HepG2 (cell line): ENCODE data around the gene BAZ2A. TPM values are rescaled to one million over a fixed set of nuclear protein-coding genes. Genes with fewer than 3 reads are reported as not detected.

Experiments
- ATAC-seq: fragments of 200-7000 bp; cut with Tn5 transposase; 3 replicates; pipeline ENCODE4 v1.9.1; 2020; ENCODE audit warnings: mild to moderate bottlenecking, moderate library complexity
- BruUV-seq: library from RNA; stranded (reverse); fragments of 400-500 nt; replicated peaks from 2 replicates; lab custom pipeline; 2021; lab: Mats Ljungman, UMichigan
- CTCF ChIA-PET: fragments of 300-600 bp; formaldehyde crosslinking; extraction: SDS; loops from one replicate; lab custom pipeline; 2021; ENCODE audit warnings: low total read pairs, inconsistent platforms, low intra/inter-chr PET ratio; lab: Yijun Ruan, JAX
- POLR2A ChIA-PET: fragments of 350-600 bp; sonication (Branson Sonifier 250); formaldehyde crosslinking; loops from one replicate; lab custom pipeline; 2020; ENCODE audit warnings: antibody characterized with exemption, inconsistent platforms; lab: Yijun Ruan, JAX
- DNase-seq: peaks from one replicate; pipeline ENCODE4 v3.0.0-alpha.2; 2015; ENCODE audit warnings: low spot score
- FAIRE-seq: peaks from 3 replicates; lab custom pipeline; 2011; peaks lifted over from hg19 to GRCh38; lab: Jason Lieb, UNC
- H2AFZ ChIP-seq: one replicate; pipeline ENCODE4 v1.6.1; 2011; ENCODE audit warnings: low read length, inconsistent platforms
- H3K27ac ChIP-seq: fragments of 300-600 bp; 3 replicates; pipeline ENCODE4 v1.8.0; 2011; ENCODE audit warnings: mixed run types, mild to moderate bottlenecking, mixed read lengths, low read length, inconsistent platforms; ENCODE audit not compliant: insufficient read depth; ENCODE audit errors: extremely low read length
- H3K27me3 ChIP-seq, 2 experiments: fragments of 200-600 bp in 1 of 2; 2 replicates in 1 of 2; 3 replicates in 1 of 2; pipeline versions ENCODE4 v1.6.0 to v1.8.0; 2011; ENCODE audit warnings: low read length in 2 of 2, mild to moderate bottlenecking in 2 of 2, moderate library complexity in 2 of 2, inconsistent platforms in 1 of 2; ENCODE audit not compliant: insufficient read depth in 2 of 2, control insufficient read depth in 1 of 2
- H3K36me3 ChIP-seq, 2 experiments: fragments of 200-600 bp in 1 of 2; replicated peaks in 1 of 2; 2 replicates in 1 of 2; 3 replicates in 1 of 2; pipeline versions ENCODE4 v1.5.1 to v1.8.0; 2011; ENCODE audit warnings: low read length in 2 of 2, inconsistent platforms in 1 of 2; ENCODE audit not compliant: insufficient read depth in 2 of 2, control insufficient read depth in 1 of 2
- H3K4me1 ChIP-seq: 2 replicates; pipeline ENCODE4 v1.5.1; 2012; ENCODE audit warnings: low read length, inconsistent platforms; ENCODE audit not compliant: insufficient read depth
- H3K4me2 ChIP-seq: 2 replicates; pipeline ENCODE4 v1.6.0; 2011; ENCODE audit warnings: low read depth, low read length, inconsistent platforms
- H3K4me3 ChIP-seq, 3 experiments: fragments of 200-600 bp in 1 of 3; sonication (generic), shearing (Covaris generic) in 1 of 3; replicated peaks in 1 of 3; 2 replicates each; pipeline ENCODE4 v1.5.1; 2011 to 2016; ENCODE audit warnings: low read length in 3 of 3, inconsistent platforms in 2 of 3, low read depth in 2 of 3, mild to moderate bottlenecking in 2 of 3, control low read depth in 1 of 3, mixed read lengths in 1 of 3; ENCODE audit not compliant: insufficient read depth in 1 of 3
- H3K79me2 ChIP-seq: one replicate; pipeline ENCODE4 v1.6.1; 2011; ENCODE audit warnings: low read length, inconsistent platforms; ENCODE audit not compliant: insufficient read depth
- H3K9ac ChIP-seq: 2 replicates; pipeline ENCODE4 v1.6.0; 2011; ENCODE audit warnings: mild to moderate bottlenecking, low read depth, low read length, inconsistent platforms; ENCODE audit not compliant: insufficient read depth
- H3K9me3 ChIP-seq: 2 replicates; pipeline ENCODE4 v1.5.1; 2012; ENCODE audit warnings: mild to moderate bottlenecking, low read length
- H4K20me1 ChIP-seq: 2 replicates; pipeline ENCODE4 v1.6.0; 2011; ENCODE audit warnings: inconsistent platforms, mild to moderate bottlenecking, low read length, moderate library complexity; ENCODE audit not compliant: insufficient read depth
- IKZF4 ChIP-seq: sonication (generic); formaldehyde crosslinking; IDR thresholded peaks from 2 replicates; pipeline ENCODE4 v1.5.1; 2020; ENCODE audit warnings: borderline replicate concordance, mild to moderate bottlenecking, low read depth, missing genetic modification reagents; ENCODE audit errors: not compliant biosample characterization
- JARID2 ChIP-seq: sonication (generic); formaldehyde crosslinking; IDR thresholded peaks from 2 replicates; pipeline ENCODE4 v1.8.1; 2023; ENCODE audit warnings: missing genetic modification reagents, inconsistent platforms; ENCODE audit not compliant: insufficient replicate concordance
- KDM3A ChIP-seq: IDR thresholded peaks from 2 replicates; pipeline ENCODE4 v1.6.1; 2018; ENCODE audit warnings: low read depth, missing compliant biosample characterization
- MAZ ChIP-seq, 2 experiments: sonication (generic) in 1 of 2; formaldehyde crosslinking in 1 of 2; IDR thresholded peaks; 2 replicates each; pipeline versions ENCODE4 v1.5.0 to v1.6.1; 2012 to 2020; ENCODE audit warnings: low read depth in 2 of 2, mild to moderate bottlenecking in 2 of 2, borderline replicate concordance in 1 of 2, improper control_type of control experiment in 1 of 2, low read length in 1 of 2, missing genetic modification reagents in 1 of 2, moderate library complexity in 1 of 2
- MTA3 ChIP-seq: sonication (generic); formaldehyde crosslinking; IDR thresholded peaks from 2 replicates; pipeline ENCODE4 v1.4.0; 2020; ENCODE audit warnings: missing genetic modification reagents
- NFE2 ChIP-seq: sonication (generic); formaldehyde crosslinking; IDR thresholded peaks from 2 replicates; pipeline ENCODE4 v1.4.0; 2020; ENCODE audit warnings: missing genetic modification reagents
- NR2F1 ChIP-seq, 2 experiments: fragments of 450-650 bp in 1 of 2; formaldehyde crosslinking in 1 of 2; IDR thresholded peaks; 2 replicates each; pipeline versions ENCODE4 v1.5.0 to v1.6.1; 2016 to 2020; ENCODE audit warnings: mild to moderate bottlenecking in 1 of 2, missing compliant biosample characterization in 1 of 2, missing genetic modification reagents in 1 of 2, moderate library complexity in 1 of 2
- RBM39 ChIP-seq: fragments of 200-400 bp; formaldehyde crosslinking; IDR thresholded peaks from one replicate; pipeline ENCODE4 v1.6.1; 2018; ENCODE audit warnings: antibody characterized with exemption, mild to moderate bottlenecking, low read depth, low read length; ENCODE audit not compliant: poor library complexity, severe bottlenecking
- TAF1 ChIP-seq: sonication (generic); formaldehyde crosslinking; IDR thresholded peaks from 2 replicates; pipeline ENCODE4 v1.4.0; 2020; ENCODE audit warnings: missing genetic modification reagents
- TCF7L2 ChIP-seq: IDR thresholded peaks from 2 replicates; pipeline ENCODE4 v1.6.1; 2011; ENCODE audit warnings: mild to moderate bottlenecking, low read depth, low read length, moderate library complexity
- ZC3H4 ChIP-seq: sonication (generic); formaldehyde crosslinking; IDR thresholded peaks from 2 replicates; pipeline ENCODE4 v1.4.0; 2020; ENCODE audit warnings: missing genetic modification reagents, borderline replicate concordance
- ZFP1 ChIP-seq: IDR thresholded peaks from 2 replicates; pipeline ENCODE4 v1.6.1; 2016
- ZNF101 ChIP-seq: sonication (generic); formaldehyde crosslinking; IDR thresholded peaks from 2 replicates; pipeline ENCODE4 v1.4.0; 2020; ENCODE audit warnings: mild to moderate bottlenecking, low read depth, missing genetic modification reagents, borderline replicate concordance
- ZNF235 ChIP-seq: sonication (generic); formaldehyde crosslinking; IDR thresholded peaks from 2 replicates; pipeline ENCODE4 v1.8.1; 2023; ENCODE audit warnings: mild to moderate bottlenecking, missing genetic modification reagents, borderline replicate concordance
- ZNF296 ChIP-seq: sonication (generic); formaldehyde crosslinking; conservative IDR thresholded peaks from 2 replicates; pipeline ENCODE4 v1.5.0; 2020; ENCODE audit warnings: mild to moderate bottlenecking, missing genetic modification reagents
- ZNF501 ChIP-seq: sonication (generic); formaldehyde crosslinking; IDR thresholded peaks from 2 replicates; pipeline ENCODE4 v1.5.1; 2020; ENCODE audit warnings: mild to moderate bottlenecking, moderate library complexity, missing genetic modification reagents
- ZNF546 ChIP-seq: sonication (generic); formaldehyde crosslinking; conservative IDR thresholded peaks from 2 replicates; pipeline ENCODE4 v1.8.1; 2023; ENCODE audit warnings: mild to moderate bottlenecking, missing genetic modification reagents
- ZNF674 ChIP-seq: sonication (generic); formaldehyde crosslinking; IDR thresholded peaks from 2 replicates; pipeline ENCODE4 v1.5.0; 2020; ENCODE audit warnings: low read depth, mild to moderate bottlenecking, missing genetic modification reagents
- ZZZ3 ChIP-seq: sonication (generic); formaldehyde crosslinking; IDR thresholded peaks from 2 replicates; pipeline ENCODE4 v1.4.0; 2020; ENCODE audit warnings: missing genetic modification reagents, mild to moderate bottlenecking, borderline replicate concordance
- WGBS: methylation state at CpG from one replicate; pipeline ENCODE4 v1.1.6; 2017; ENCODE audit warnings: low lambda C conversion rate; 5-methylcytosine and 5-hydroxymethylcytosine counted together
- in situ Hi-C: cut with HindIII; loops from 2 replicates; pipeline ENCODE4 v1.10.0; 2017; ENCODE audit warnings: low pct_unique_long_range_greater_than_20kb; ENCODE audit not compliant: extremely low pct_ligation_motif_present
- intact Hi-C: fragments of 100-400 bp; cut with micrococcal nuclease; formaldehyde crosslinking; loops from one replicate; pipeline ENCODE4 v1.10.0; 2022; ENCODE audit not compliant: unreplicated experiment
- polyA plus RNA-seq, 8 experiments: library from polyadenylated mRNA; depleted of rRNA in 3 of 8; stranded (reverse) in 7 of 8; unstranded in 1 of 8; fragments of >200 nt; fragmentation: Illumina TruSeq in 4 of 8; extraction: Trizol in 4 of 8; gene quantifications; 2 replicates each; pipeline versions ENCODE4 v1.2.1 to v1.2.3, GENCODE V29; 2011 to 2016; ENCODE audit warnings: low read depth in 4 of 8, missing spikeins in 1 of 8, mixed read lengths in 1 of 8; ENCODE audit not compliant: insufficient read depth in 1 of 8
- total RNA-seq, 5 experiments: library from RNA; depleted of rRNA; stranded (reverse); fragments of >200 nt; fragmentation: Illumina TruSeq; extraction: Trizol; gene quantifications; 2 replicates each; pipeline ENCODE4 v1.2.3, GENCODE V29; 2016; ENCODE audit warnings: low read depth in 1 of 5
- TF ChIP-seq, protein P1 (sequence below): sonication (generic); formaldehyde crosslinking; IDR thresholded peaks from 2 replicates; pipeline ENCODE4 v1.8.1; 2023; ENCODE audit warnings: missing genetic modification reagents, inconsistent platforms, borderline replicate concordance

BAZ2A gene
- total and polyA plus RNA-seq, 2 of the 13 experiments (the other 11 are each of a cell fraction or from before 2014, with no cell fraction given), result 21.8 to 73.5 TPM

DNA sequence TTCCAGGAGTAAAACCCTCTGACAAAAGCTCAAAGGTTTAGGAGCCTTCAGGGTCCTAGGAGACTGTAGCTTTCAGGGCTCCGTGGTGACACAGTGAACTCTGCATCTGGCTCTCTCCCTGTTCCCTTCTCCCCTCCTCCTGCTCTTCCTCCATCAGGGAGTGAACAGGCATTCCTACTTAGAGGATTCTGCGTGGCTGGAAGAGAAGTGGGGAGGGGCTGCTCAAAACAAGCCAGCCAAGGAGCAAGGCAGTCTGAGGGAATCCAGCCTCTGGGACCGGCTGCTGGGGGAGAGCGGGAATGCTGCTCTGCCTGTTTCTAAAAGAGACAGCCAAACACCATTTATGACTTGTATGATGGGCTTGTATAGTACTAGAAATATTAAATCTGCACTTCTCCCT is 59.0 kb downstream of the BAZ2A start:
- Histone ChIP-seq H3K27me3 (no peaks in the 10 kb centered on the region), H3K9ac (no peak overlapping the region), H4K20me1 (no peaks in the 10 kb centered on the region), H3K4me3 (no peak overlapping the region), H3K79me2 (no peaks in the 10 kb centered on the region), H3K4me1 (peaks cover 26% of the 10 kb centered on the region), H3K4me2 (no peak overlapping the region), H3K36me3 (no peaks in the 10 kb centered on the region), H3K9me3 (no peaks in the 10 kb centered on the region), H2AFZ (no peak overlapping the region), H3K27ac (no peak overlapping the region)
- DNase-seq, result no peak
- BruUV-seq, result no TSS peak
- CTCF ChIA-PET, result interaction anchor here (4.7 kb wide), 1 partner anchor 57 kb away, joined by 36 read pairs; no protein-coding TSS in a partner anchor
- TF ChIP-seq NFE2 (CRISPR knock-in tag) (no peak), JARID2 (CRISPR knock-in tag) (no peak), RBM39 (no peak), NR2F1 (CRISPR knock-in tag; IDR thresholded peaks at IDR 0.05) (no peak), MAZ (IDR thresholded peaks at IDR 0.05; ENCODE audit: borderline replicate concordance, low read depth, low read length) (no peak), MAZ (CRISPR knock-in tag; IDR thresholded peaks at IDR 0.05; ENCODE audit: low read depth) (no peak), ZC3H4 (CRISPR knock-in tag) (no peak), ZNF546 (no peak), ZNF501 (CRISPR knock-in tag) (no peak), TCF7L2 (no peak), MTA3 (CRISPR knock-in tag) (no peak), TAF1 (CRISPR knock-in tag) (no peak), ZFP1 (CRISPR knock-in tag) (no peak), ZNF296 (no peak), ZNF101 (no peak), KDM3A (CRISPR knock-in tag) (no peak), IKZF4 (no peak), ZZZ3 (CRISPR knock-in tag) (no peak), ZNF674 (CRISPR knock-in tag) (no peak), ZNF235 (CRISPR knock-in tag) (no peak)
- TF ChIP-seq, protein P1, sequence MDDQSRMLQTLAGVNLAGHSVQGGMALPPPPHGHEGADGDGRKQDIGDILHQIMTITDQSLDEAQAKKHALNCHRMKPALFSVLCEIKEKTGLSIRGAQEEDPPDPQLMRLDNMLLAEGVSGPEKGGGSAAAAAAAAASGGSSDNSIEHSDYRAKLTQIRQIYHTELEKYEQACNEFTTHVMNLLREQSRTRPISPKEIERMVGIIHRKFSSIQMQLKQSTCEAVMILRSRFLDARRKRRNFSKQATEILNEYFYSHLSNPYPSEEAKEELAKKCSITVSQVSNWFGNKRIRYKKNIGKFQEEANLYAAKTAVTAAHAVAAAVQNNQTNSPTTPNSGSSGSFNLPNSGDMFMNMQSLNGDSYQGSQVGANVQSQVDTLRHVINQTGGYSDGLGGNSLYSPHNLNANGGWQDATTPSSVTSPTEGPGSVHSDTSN (CRISPR knock-in tag), result no peak
- POLR2A ChIA-PET, result no interaction called here
- no peak for FAIRE-seq
- 83% methylated on average over 4 of the region's 4 CpGs for WGBS
- intact Hi-C loops (no loop called here), in situ Hi-C loops (loop anchor here (10.0 kb wide), 1 partner anchor 56 kb away; no protein-coding TSS in a partner anchor)
- ATAC-seq, result no peak
